Measurements from ENCODE around the gene ARHGEF26. TPM values are rescaled to one million over a fixed set of nuclear protein-coding genes. Genes with fewer than 3 reads are reported as not detected.
A peak's percentile ranks its signal among the peaks of the same experiment; 100 is the strongest.

The ARHGEF26 gene
- total and polyA plus RNA-seq, 4 donors = 12.3 to 45.5 (median 28.5) TPM

DNA sequence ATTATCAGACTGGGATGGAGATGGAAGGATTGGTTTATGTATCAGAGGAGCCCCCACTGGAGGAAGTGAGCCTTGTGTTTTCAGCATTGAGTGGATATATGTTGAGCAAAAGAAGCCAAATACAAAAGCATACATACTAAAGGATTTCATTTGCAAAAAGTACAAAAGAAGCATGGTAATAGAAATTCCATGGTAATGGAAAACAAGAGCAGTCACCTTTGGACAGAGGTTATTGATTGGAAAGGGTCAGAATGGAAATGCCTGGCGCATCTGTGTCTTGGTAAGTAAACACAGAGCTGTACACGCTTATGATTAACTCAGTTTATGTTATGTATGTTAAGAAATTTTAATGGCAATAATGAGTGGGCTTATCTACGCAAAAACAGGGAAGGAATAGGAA lies 130.4 kb downstream of the ARHGEF26 start:
- no peaks in the 10 kb centered on the region for H3K9me3 ChIP-seq (ENCODE audit: control insufficient read depth in 4 of 4, insufficient read depth in 3 of 4, low read length in 3 of 4)
- no peak overlapping the region for H3K4me3 ChIP-seq
- no peak overlapping the region for H3K9ac ChIP-seq (ENCODE audit: insufficient read depth in 1 of 2, low read length in 2 of 2)
- H3K27ac ChIP-seq (ENCODE audit: low read depth in 1 of 2, low read length in 1 of 2) = no peak overlapping the region
- TF ChIP-seq, protein P1, sequence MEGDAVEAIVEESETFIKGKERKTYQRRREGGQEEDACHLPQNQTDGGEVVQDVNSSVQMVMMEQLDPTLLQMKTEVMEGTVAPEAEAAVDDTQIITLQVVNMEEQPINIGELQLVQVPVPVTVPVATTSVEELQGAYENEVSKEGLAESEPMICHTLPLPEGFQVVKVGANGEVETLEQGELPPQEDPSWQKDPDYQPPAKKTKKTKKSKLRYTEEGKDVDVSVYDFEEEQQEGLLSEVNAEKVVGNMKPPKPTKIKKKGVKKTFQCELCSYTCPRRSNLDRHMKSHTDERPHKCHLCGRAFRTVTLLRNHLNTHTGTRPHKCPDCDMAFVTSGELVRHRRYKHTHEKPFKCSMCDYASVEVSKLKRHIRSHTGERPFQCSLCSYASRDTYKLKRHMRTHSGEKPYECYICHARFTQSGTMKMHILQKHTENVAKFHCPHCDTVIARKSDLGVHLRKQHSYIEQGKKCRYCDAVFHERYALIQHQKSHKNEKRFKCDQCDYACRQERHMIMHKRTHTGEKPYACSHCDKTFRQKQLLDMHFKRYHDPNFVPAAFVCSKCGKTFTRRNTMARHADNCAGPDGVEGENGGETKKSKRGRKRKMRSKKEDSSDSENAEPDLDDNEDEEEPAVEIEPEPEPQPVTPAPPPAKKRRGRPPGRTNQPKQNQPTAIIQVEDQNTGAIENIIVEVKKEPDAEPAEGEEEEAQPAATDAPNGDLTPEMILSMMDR (IDR thresholded peaks at IDR 0.05; ENCODE audit: control extremely low read depth, extremely low read depth) = no peak
- H3K4me1 ChIP-seq (ENCODE audit: control insufficient read depth in 5 of 5, insufficient read depth in 5 of 5, low read length in 5 of 5) = peaks cover 0 to 4% (median 0%) of the 10 kb centered on the region in 5 donors
- peaks cover 8 to 33% (median 17%) of the 10 kb centered on the region in 4 donors for H3K36me3 ChIP-seq (ENCODE audit: control insufficient read depth in 4 of 4, insufficient read depth in 4 of 4, low read length in 4 of 4)
- ATAC-seq (ENCODE audit: insufficient read depth, low FRiP score) (no peak), DNase-seq (no peak)
- 93 to 96% methylated on average over 3 of the region's 3 CpGs for WGBS, 2 donors
- no peaks in the 10 kb centered on the region for H3K27me3 ChIP-seq (ENCODE audit: control insufficient read depth in 3 of 3, insufficient read depth in 3 of 3, low read length in 2 of 3)

DNA sequence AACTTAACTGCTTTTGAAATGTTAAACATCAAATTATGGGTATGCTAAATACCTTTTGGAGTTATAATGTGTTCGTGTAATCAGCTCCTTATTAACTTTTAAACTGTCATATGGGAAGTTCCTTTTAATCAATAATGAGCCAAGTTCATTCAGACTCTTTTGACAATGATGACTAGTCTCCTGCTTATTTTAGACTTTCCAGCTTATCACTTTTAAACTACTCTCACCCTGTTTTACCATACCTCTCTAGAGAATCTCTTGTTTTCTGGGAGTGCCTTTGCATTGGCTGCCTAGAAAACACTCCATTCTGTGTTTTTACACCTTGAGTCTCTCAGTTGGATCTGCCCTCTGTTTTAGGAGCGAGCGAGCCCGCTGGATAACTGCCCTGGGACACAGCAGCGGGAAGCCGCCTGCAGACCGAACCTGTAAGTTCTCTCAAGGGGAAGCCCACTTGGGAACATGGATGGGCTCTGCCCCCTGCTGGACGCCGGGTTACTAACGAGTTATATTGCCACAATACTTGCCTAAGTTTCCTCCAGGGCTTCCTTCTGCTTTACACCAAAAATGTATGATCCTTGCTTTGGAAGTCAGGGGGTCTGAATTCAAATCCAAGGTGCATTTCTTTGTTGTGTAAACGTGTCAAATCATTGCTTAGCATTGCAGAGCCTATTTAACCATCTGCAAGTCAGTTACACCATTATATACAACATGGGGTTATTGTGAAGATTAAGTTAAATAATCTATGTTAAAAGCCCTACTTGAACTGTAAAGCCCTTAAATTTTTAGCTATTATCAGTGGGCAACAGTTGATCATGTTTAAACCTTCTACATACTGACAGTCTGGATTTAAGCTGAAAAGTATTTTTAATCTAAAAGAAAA lies 131.8 kb downstream of the ARHGEF26 start:
- ATAC-seq (ENCODE audit: insufficient read depth, low FRiP score) = peak; percentile 87
- Histone ChIP-seq H3K4me3 (no peak overlapping the region), H3K9me3 (ENCODE audit: control insufficient read depth in 4 of 4, insufficient read depth in 3 of 4, low read length in 3 of 4) (no peaks in the 10 kb centered on the region), H3K36me3 (ENCODE audit: control insufficient read depth in 4 of 4, insufficient read depth in 4 of 4, low read length in 4 of 4) (peaks cover 11 to 30% (median 19%) of the 10 kb centered on the region in 4 donors), H3K4me1 (ENCODE audit: control insufficient read depth in 5 of 5, insufficient read depth in 5 of 5, low read length in 5 of 5) (peaks cover 0 to 4% (median 0%) of the 10 kb centered on the region in 5 donors), H3K27ac (ENCODE audit: low read depth in 1 of 2, low read length in 1 of 2) (no peak overlapping the region), H3K27me3 (ENCODE audit: control insufficient read depth in 3 of 3, insufficient read depth in 3 of 3, low read length in 2 of 3) (no peaks in the 10 kb centered on the region), H3K9ac (ENCODE audit: insufficient read depth in 1 of 2, low read length in 2 of 2) (no peak overlapping the region)
- TF ChIP-seq, protein P1 (IDR thresholded peaks at IDR 0.05; ENCODE audit: control extremely low read depth, extremely low read depth) = peak; percentile 88
- DNase-seq = peak; percentile 92 to 95 (median 93)
- 9 to 13% methylated on average over 11 of the region's 11 CpGs for WGBS, 2 donors

DNA sequence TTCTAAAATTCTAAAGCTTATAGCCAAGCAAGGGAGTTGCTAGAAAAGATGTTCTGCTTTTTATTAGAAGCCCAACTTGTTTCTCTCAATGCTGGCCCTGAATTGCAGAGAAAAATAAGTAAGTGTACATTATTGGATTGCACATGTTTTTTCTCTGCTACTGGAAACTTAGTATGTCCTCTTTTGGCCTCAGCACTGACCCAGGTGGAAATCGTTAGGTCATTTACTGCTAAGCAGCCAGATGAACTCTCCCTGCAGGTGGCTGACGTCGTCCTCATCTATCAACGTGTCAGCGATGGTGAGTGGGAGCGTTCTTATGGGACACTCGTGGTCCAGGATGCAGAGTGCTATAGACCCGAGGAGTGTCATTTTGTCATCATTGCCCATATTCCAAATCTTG lies 133.3 kb downstream of the ARHGEF26 start:
- H3K9me3 ChIP-seq (ENCODE audit: control insufficient read depth in 4 of 4, insufficient read depth in 3 of 4, low read length in 3 of 4) = no peaks in the 10 kb centered on the region
- no peak for ATAC-seq (ENCODE audit: insufficient read depth, low FRiP score)
- TF ChIP-seq, protein P1 (IDR thresholded peaks at IDR 0.05; ENCODE audit: control extremely low read depth, extremely low read depth) = no peak
- no peaks in the 10 kb centered on the region for H3K27me3 ChIP-seq (ENCODE audit: control insufficient read depth in 3 of 3, insufficient read depth in 3 of 3, low read length in 2 of 3)
- no peak overlapping the region for H3K4me3 ChIP-seq
- H3K36me3 ChIP-seq (ENCODE audit: control insufficient read depth in 4 of 4, insufficient read depth in 4 of 4, low read length in 4 of 4) = peaks cover 17 to 38% (median 25%) of the 10 kb centered on the region in 4 donors
- H3K9ac ChIP-seq (ENCODE audit: insufficient read depth in 1 of 2, low read length in 2 of 2) = no peak overlapping the region
- 86 to 87% methylated on average over 8 of the region's 8 CpGs for WGBS, 2 donors
- DNase-seq = no peak
- H3K4me1 ChIP-seq (ENCODE audit: control insufficient read depth in 5 of 5, insufficient read depth in 5 of 5, low read length in 5 of 5) = peaks cover 0 to 4% (median 0%) of the 10 kb centered on the region in 5 donors
- H3K27ac ChIP-seq (ENCODE audit: low read depth in 1 of 2, low read length in 1 of 2) = no peak overlapping the region
